NCI-H2227 (cell line): ENCODE data around the gene ALG6.
A peak's percentile ranks its signal among the peaks of the same experiment; 100 is the strongest.
"Not testable (repeated sequence)": the region's sequence is repeated elsewhere in the genome, so short reads cannot be mapped to it uniquely, and the experiment has no call there.

Source experiments
- DNase-seq: peaks from one replicate; lab custom pipeline; 2025; ENCODE audit not compliant: unreplicated experiment; lab: John Stamatoyannopoulos, UW

Gene ALG6

DNA sequence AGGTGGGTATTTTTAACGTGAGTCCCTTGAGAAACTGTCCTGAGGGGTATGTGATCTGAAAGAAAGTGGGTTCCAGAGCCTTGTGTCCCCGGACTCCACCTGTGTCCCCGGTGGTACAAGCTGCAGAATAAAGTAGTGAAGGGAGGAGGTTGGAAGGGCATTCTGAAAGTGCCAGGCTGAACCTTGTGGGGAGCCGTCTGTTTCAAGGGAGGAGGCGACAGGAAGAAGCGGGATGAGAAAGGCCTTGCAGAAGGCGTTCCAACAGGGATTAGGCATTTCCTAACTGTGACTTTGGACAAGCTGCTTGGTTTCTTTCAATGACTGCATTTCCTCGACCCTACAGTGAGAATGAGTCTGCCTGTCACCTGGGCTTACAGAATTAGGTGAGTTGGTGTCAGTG is 39.3 kb upstream of the ALG6 start:
- DNase-seq, result no peak

DNA sequence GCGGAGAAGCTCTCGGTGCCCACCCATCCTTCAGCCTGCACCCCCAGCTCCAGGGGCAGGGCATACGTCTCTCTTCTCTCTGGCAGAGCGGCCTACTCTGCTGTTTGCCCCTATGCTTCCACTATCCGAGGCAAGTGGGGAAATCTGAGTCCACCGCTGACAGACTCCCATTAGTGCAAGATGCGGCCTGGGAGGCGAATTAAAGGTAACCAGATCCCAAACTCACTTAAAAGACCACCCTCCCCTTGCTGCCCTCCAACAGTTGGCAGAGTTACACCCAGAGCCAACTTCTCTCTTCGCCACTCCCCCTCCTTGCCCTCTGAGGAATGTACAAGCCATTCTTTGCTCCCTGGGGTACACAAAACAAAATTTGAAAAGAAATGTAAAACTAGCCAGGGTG is 38.6 kb upstream of the ALG6 start:
- no peak for DNase-seq

GRCh38 chr1:63329621-63330330 is 37.7 kb upstream of the ALG6 start:
- DNase-seq, result no peak

- no peak for DNase-seq
Observed at GRCh38 chr1:63330331-63330916, 37.0 kb upstream of the ALG6 start.

DNA sequence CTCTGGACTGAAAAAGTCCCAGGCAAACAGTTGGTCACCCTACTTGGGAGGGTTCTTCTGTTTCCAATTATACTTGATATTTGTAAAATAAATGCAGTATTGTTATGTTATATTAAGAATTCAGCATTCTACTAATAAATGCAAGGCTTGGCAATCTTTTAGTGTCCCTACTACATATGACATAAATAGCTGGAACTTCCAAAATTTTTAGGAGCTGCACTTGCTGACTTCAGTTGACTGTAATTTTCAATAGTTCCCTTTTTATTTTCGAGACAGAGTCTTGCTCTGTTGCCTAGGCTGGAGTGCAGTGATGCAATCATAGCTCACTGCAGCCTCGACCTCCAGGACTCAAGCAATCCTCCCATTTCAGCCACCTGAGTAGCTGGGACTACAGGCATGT is 25.0 kb upstream of the ALG6 start:
- DNase-seq, result no peak

DNA sequence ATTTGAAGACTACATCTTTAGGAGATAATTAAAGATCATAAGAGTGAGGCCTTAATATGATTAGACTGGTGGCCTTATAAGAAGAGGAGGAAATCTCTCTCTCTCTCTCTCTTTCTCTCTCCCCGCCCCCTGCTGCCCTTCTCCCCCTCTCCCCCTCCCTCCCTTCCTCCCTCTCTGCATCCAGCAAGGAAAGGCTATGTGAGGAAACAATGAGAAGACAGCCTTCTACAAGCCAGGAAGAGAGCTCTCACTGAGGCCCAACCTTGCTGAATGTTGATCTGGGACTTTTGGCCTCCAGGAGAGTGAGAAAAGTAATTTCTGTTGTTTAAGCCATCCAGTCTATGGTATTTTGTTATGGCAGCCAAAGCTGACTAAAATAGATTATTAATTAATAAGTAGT is 23.5 kb upstream of the ALG6 start:
- no peak for DNase-seq

DNA sequence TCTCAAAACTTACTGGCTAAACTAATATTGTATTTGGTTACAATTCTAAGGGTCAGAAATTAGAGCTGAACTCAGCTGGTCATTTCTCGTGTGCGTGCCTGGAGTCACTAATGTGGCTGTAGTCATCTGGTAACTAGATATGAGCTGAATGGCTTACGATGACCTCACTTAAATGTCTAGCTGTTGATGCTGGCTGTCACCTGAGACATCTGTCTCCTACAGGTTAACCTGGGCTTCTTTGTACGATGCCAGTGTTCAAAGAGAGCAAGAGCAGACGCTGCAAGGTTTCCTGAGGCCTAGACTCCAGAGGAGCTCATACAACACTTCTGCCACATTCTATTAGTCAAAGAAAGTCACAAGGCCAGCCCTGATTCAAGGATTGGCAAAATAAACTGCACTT is 17.1 kb upstream of the ALG6 start:
- no peak for DNase-seq

DNA sequence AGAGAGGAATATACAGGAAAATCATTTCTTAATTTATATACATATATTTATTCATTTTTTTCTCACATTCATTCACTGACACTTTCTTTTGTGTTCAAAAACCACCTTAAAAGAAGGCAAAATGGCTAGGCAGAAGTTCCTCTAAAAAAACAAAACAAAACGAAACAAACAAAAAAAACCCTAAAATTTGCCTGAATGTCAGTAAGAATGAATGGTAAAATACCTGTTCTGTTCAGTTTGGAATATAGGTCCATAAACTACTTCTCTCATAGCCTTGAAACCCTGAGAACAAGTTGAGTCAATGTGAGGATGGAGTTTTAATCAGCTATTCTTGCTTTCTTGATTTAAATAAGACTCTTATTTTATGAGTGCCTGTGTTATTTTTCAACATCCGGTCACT is 14.7 kb upstream of the ALG6 start:
- DNase-seq, result no peak

GRCh38 chr1:63356234-63356633 is 11.2 kb upstream of the ALG6 start:
- not testable (repeated sequence) for DNase-seq

DNA sequence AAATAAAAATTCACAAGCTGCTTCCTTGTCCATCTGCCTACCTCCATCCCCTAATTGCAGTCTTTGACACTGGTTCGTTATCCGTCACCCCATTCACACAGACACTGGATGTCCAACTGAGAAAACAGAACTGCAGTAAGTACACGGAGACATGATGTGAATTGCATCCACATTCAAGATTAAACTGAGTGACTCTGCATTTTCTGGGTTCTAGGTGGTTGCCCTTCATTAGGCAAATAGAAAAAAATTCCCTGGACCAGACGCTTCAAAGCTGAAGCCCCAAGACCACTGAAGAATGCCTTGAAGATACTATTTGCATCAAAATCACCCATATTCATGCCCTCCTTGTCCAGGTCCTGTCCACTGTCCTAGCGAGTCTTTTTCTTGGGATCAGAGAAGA is 7.9 kb upstream of the ALG6 start:
- no peak for DNase-seq

- no peak for DNase-seq
Observed at GRCh38 chr1:63362073-63362472, 5.4 kb upstream of the ALG6 start.

GRCh38 chr1:63362578-63362977 is 4.8 kb upstream of the ALG6 start:
- DNase-seq, result no peak

DNA sequence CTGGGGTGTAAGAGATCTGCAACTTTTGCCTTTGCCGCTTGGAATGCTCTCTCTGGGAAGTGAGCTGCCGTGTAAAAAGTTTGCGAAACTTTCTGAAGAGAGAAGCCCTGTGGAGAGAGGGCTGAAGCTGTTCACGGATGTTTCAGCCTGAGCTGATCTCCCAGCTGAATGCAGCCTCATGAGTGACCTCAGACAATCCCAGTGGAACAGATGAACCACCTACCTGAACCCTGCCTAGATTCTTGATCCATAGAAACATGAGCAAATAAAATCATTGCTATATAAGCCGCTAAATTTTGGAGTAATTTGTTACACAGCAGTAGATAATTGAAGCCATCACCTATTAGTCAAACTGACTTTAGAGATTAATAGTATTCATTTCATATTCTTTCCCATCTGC is 4.4 kb upstream of the ALG6 start:
- no peak for DNase-seq

- DNase-seq, result no peak
Observed at GRCh38 chr1:63366908-63367214, 566 bp upstream of the ALG6 start.

GRCh38 chr1:63368131-63368530 is 704 bp downstream of the ALG6 start:
- peak; percentile 43 for DNase-seq

DNA sequence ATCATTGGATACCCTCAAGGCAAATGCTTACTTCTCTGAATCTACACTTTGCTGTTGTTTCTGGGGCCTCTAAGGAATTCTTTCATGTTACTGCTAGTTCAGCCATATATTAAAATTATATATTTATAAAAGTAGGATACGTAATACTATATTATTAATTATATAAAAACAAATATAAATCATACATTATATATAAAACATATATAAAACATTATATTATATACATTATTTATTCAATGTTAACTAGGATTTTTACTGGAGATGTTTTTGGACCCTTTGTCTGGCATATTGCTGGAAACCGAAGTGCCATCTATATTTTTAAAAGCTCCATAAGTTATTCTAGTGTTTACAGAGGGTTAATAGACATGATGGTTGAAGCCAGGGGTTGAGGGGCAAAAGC is 12.2 kb downstream of the ALG6 start:
- DNase-seq, result no peak

DNA sequence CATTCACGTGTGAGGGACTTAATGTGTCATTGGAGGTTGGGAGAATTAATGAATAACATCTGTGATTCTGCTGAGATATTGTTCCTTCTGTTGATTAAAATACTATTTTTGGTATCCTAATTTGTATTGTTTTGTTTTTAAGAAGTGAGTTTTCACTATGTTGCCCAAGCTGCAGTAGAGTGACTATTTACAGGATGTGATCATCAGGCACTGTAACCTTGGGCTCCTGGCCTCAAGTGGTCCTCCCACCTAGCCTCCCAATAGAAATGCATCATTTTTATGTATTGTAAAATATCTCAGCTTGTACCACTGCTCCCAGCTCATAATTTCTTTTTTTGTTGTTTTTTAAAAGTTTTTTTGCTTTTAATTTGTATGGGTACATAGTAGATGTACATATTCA is 14.3 kb downstream of the ALG6 start:
- DNase-seq, result no peak

GRCh38 chr1:63401945-63402344 is 34.5 kb downstream of the ALG6 start:
- DNase-seq, result no peak

DNA sequence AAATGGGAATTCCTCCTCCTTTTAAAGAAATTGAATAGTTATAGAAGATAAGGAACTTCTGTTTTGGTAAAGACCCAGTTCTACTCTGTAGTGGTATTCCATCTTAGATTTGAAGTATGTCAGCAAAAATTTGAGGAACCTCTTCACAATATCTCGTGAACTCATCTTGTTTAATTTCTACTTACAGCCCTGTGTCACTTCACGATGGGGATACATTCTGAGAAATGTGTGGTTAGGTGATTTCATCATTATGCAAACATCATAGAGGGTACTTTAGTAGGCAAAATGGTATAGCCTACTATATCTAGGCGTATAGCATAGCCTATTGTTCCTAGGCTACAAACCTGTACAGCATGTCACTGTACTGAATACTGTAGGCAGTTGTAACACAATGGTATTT is 36.0 kb downstream of the ALG6 start:
- no peak for DNase-seq

GRCh38 chr1:63405021-63405420 is 37.6 kb downstream of the ALG6 start:
- no peak for DNase-seq

- DNase-seq, result no peak
Observed at GRCh38 chr1:63405987-63406386, 38.6 kb downstream of the ALG6 start.

- DNase-seq, result no peak
Observed at GRCh38 chr1:63407002-63407401, 39.6 kb downstream of the ALG6 start.

GRCh38 chr1:63408331-63408730 is 40.9 kb downstream of the ALG6 start:
- DNase-seq, result no peak
